ENCODE measurements around the gene CNTNAP5. TPM values are rescaled to one million over a fixed set of nuclear protein-coding genes. Genes with fewer than 3 reads are reported as not detected.
"Not testable (repeated sequence)": the region's sequence is repeated elsewhere in the genome, so short reads cannot be mapped to it uniquely, and the experiment has no call there.

The CNTNAP5 gene
- total RNA-seq, 1 donor from 2014 or later: 5.0 TPM

DNA sequence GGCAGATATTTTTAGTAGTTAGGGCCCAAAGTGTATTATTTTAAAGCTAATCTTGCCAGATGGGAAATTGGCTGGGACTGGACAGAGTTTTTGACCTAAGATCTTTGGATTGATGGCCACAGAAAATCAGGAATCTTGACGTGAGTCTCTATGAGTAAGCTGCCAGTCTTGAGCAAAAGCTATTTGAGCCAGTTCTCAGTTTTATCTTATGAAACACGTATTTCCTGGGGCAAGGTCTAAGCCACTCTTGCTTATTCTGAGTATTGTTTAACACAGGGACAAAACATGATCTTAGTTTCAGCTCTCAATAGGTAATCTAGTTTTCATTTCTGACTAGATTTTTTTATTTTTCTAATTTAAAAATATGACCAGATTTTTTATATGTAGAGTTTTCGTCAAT, 329.4 kb downstream of the CNTNAP5 start:
- DNase-seq (ENCODE audit: extremely low spot score, unreplicated experiment): no peak
- H3K9me3 Mint-ChIP-seq: no peaks in the 10 kb centered on the region
- no peaks in the 10 kb centered on the region for H3K27me3 Mint-ChIP-seq
- H3K4me3 Mint-ChIP-seq: no peak overlapping the region
- H3K4me1 Mint-ChIP-seq (ENCODE audit: unreplicated experiment): no peaks in the 10 kb centered on the region
- TF ChIP-seq, protein P1, sequence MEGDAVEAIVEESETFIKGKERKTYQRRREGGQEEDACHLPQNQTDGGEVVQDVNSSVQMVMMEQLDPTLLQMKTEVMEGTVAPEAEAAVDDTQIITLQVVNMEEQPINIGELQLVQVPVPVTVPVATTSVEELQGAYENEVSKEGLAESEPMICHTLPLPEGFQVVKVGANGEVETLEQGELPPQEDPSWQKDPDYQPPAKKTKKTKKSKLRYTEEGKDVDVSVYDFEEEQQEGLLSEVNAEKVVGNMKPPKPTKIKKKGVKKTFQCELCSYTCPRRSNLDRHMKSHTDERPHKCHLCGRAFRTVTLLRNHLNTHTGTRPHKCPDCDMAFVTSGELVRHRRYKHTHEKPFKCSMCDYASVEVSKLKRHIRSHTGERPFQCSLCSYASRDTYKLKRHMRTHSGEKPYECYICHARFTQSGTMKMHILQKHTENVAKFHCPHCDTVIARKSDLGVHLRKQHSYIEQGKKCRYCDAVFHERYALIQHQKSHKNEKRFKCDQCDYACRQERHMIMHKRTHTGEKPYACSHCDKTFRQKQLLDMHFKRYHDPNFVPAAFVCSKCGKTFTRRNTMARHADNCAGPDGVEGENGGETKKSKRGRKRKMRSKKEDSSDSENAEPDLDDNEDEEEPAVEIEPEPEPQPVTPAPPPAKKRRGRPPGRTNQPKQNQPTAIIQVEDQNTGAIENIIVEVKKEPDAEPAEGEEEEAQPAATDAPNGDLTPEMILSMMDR (conservative IDR thresholded peaks at IDR 0.05): no peak
- no peaks in the 10 kb centered on the region for H3K36me3 Mint-ChIP-seq
- H3K27ac Mint-ChIP-seq: no peak overlapping the region

DNA sequence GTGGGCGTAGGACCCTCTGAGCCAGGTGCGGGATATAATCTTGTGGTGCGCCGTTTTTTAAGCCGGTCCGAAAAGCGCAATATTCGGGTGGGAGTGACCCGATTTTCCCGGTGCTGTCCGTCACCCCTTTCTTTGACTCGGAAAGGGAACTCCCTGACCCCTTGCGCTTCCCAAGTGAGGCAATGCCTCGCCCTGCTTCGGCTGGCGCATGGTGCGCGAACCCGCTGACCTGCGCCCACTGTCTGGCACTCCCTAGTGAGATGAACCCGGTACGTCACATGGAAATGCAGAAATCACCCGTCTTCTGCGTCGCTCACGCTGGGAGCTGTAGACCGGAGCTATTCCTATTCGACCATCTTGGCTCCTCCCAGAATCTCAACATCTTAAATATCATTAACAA, 336.9 kb downstream of the CNTNAP5 start:
- H3K4me3 Mint-ChIP-seq; DNase-seq (ENCODE audit: extremely low spot score, unreplicated experiment); H3K9me3 Mint-ChIP-seq; H3K4me1 Mint-ChIP-seq (ENCODE audit: unreplicated experiment); H3K27ac Mint-ChIP-seq; H3K36me3 Mint-ChIP-seq; H3K27me3 Mint-ChIP-seq: not testable (repeated sequence)

DNA sequence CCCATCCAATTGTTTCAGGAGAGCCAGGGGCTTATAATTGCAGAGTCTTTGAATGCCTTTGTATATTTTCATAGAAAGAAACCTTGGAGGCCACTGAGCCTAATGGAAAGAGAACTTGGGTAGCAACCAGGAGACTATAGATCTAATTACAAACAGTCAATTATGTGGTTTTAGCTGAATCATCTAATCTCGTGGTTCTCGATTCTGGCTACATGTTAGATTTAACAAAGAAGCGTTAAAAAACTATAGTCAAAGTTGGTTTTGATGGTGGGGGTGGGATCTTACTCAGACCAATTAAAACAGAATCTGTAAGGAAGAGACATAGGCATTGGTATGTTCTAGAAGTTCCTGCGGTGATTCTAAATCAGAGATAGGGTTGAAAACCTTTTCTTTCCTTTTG, 344.1 kb downstream of the CNTNAP5 start:
- DNase-seq (ENCODE audit: extremely low spot score, unreplicated experiment): no peak
- Mint-ChIP-seq H3K4me3 (no peak overlapping the region), H3K9me3 (no peaks in the 10 kb centered on the region), H3K27me3 (peaks cover 3% of the 10 kb centered on the region), H3K4me1 (ENCODE audit: unreplicated experiment) (no peaks in the 10 kb centered on the region), H3K36me3 (no peaks in the 10 kb centered on the region), H3K27ac (no peak overlapping the region)
- TF ChIP-seq, protein P1 (conservative IDR thresholded peaks at IDR 0.05): no peak

DNA sequence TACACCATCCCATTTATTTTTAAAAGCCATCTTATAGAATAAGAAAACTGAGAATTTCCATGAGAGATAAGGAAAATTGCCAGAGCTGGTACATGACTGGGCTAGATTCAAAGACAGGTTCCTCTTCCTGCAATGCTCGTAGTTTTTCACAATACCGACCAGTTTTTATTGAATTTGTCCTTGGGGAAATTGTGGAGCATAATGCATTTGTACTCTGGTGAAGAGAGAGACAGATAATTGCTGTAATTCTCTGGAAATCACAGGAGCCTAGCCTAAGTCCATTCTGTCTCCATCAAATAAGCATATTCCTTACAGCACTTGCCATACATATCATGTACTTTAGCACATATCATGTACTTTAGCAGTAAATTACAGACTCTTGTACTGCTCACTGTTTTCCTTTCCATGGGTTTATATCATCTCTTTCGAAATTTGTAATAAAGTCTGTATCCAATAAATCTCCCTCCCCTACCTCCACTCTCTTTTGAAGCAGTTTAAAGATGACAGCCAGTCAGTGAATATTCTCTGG, 355.2 kb downstream of the CNTNAP5 start:
- TF ChIP-seq, protein P1 (conservative IDR thresholded peaks at IDR 0.05): no peak
- Mint-ChIP-seq H3K27me3 (no peaks in the 10 kb centered on the region), H3K4me1 (ENCODE audit: unreplicated experiment) (no peaks in the 10 kb centered on the region), H3K4me3 (no peak overlapping the region), H3K27ac (no peak overlapping the region), H3K36me3 (no peaks in the 10 kb centered on the region), H3K9me3 (no peaks in the 10 kb centered on the region)
- DNase-seq (ENCODE audit: extremely low spot score, unreplicated experiment): no peak

DNA sequence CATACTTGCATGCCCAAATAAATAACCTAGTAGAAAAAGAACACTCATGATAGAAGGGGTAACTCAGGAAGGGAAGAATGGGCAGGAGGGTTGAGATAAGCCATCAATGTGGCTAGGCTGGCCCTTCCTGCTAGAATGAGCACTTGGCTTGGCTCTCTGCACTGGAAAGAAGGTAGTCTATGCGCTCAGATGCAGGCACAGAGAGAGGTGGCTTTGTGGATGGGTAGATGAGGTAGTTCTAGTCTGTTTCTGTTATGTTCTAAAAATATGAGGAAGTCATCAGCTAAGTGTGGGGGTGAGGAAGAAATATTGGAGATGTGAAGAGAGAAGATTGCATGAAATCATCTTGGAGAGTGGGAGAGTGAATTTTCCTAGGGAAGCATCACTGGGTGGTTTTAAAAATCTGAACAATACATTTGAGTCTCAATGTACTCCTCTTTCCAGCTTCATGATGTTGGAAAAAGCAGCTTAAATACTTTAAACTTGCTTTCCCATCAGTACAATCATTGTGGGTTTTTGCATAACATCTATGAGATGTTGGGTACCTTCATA, 357.1 kb downstream of the CNTNAP5 start:
- TF ChIP-seq, protein P1 (conservative IDR thresholded peaks at IDR 0.05): no peak
- Mint-ChIP-seq H3K4me1 (ENCODE audit: unreplicated experiment) (no peaks in the 10 kb centered on the region), H3K27ac (no peak overlapping the region), H3K9me3 (no peaks in the 10 kb centered on the region), H3K36me3 (no peaks in the 10 kb centered on the region), H3K27me3 (no peaks in the 10 kb centered on the region), H3K4me3 (no peak overlapping the region)
- DNase-seq (ENCODE audit: extremely low spot score, unreplicated experiment): no peak

DNA sequence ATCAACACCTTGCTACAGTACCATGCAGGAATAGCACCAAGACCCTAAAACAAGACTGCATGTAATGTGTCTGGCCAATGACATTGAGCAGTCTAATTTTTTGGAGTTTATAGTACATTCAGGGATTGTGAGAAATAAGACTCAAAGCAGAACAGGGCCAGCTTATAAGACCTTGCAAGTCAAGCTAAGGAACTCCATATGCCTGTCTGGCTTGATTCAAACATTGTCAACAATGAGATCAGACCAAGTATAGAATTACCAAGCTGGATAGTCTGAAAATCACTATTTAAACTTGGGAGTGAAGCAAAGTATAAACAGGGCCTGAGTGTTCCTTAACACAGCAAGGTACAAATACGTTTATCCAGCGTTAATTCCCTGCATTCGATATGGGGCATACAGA, 370.9 kb downstream of the CNTNAP5 start:
- TF ChIP-seq, protein P1 (conservative IDR thresholded peaks at IDR 0.05): no peak
- DNase-seq (ENCODE audit: extremely low spot score, unreplicated experiment): no peak
- Mint-ChIP-seq H3K4me3 (no peak overlapping the region), H3K36me3 (no peaks in the 10 kb centered on the region), H3K27me3 (peaks cover 2% of the 10 kb centered on the region), H3K4me1 (ENCODE audit: unreplicated experiment) (no peaks in the 10 kb centered on the region), H3K27ac (no peak overlapping the region), H3K9me3 (no peaks in the 10 kb centered on the region)

All from type B pancreatic cell (in vitro differentiated cells).